Measurements from ENCODE around the gene SERGEF.

- TF ChIP-seq, protein P1, sequence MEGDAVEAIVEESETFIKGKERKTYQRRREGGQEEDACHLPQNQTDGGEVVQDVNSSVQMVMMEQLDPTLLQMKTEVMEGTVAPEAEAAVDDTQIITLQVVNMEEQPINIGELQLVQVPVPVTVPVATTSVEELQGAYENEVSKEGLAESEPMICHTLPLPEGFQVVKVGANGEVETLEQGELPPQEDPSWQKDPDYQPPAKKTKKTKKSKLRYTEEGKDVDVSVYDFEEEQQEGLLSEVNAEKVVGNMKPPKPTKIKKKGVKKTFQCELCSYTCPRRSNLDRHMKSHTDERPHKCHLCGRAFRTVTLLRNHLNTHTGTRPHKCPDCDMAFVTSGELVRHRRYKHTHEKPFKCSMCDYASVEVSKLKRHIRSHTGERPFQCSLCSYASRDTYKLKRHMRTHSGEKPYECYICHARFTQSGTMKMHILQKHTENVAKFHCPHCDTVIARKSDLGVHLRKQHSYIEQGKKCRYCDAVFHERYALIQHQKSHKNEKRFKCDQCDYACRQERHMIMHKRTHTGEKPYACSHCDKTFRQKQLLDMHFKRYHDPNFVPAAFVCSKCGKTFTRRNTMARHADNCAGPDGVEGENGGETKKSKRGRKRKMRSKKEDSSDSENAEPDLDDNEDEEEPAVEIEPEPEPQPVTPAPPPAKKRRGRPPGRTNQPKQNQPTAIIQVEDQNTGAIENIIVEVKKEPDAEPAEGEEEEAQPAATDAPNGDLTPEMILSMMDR (IDR thresholded peaks at IDR 0.05): no peak
- no peak for TF ChIP-seq SREBF2 (IDR thresholded peaks at IDR 0.05)
- no peak for TF ChIP-seq MAX (IDR thresholded peaks at IDR 0.05)
- no peak for TF ChIP-seq NR3C1 (IDR thresholded peaks at IDR 0.05)
Observed at GRCh38 chr11:17781626-17782025, 231.2 kb downstream of the SERGEF start.

All from A549 (cell line).